Raji (cell line): ENCODE measurements around the gene ISCU.

ENCODE experiments used
- POLR2A ChIP-seq: IDR thresholded peaks from 2 replicates; pipeline ENCODE4 v1.6.1; 2011; ENCODE audit warnings: low read depth, low read length, control low read depth; ENCODE audit not compliant: insufficient read depth

ISCU gene

GRCh38 chr12:108575199-108575912, 13.0 kb downstream of the ISCU start:
- TF ChIP-seq POLR2A: no peak

DNA sequence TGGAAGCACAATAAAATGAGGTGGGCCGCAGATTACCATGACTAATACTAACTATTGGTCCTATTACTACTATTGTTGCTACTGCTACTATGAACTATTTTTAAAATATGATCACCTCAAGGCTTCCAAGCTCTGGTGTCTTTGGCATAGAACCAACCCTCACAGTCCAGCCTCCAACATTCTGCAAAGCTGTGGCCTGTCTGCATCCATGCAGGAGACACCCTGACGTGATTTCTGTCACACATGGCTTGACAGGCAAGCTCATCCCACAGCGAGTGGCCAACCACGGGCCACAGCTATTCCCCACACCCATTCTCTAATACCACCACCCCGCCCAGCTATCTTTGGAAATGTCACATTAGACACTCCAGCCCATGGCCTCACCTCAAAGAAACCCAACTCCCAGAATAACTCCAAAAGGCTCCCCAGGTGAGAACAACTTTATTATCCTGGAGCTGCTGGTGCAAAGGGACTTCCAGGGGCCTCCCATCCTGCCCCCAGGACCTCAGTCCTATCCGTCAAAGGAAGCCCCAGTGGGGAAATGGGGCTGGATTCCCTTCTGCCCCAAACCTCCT, 14.4 kb downstream of the ISCU start:
- TF ChIP-seq POLR2A: no peak

GRCh38 chr12:108577458-108577857, 15.1 kb downstream of the ISCU start:
- TF ChIP-seq POLR2A: no peak

GRCh38 chr12:108578264-108578663, 15.9 kb downstream of the ISCU start:
- no peak for TF ChIP-seq POLR2A

DNA sequence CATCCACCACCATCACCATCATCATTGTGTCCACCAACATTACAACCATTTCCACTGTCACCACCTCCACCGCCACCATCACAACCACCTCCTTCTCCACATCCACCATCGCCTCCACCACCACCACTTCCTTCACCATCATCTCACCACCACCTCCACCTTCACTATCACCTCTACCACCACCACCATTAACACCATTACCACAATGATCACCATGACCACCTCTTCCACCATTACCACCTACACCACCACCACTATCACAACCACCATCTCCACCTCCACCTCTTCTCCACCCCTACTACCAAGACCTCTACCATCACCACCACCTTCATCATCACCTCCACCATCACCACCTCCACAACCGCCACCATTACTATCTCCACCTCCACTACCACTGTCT, 16.4 kb downstream of the ISCU start:
- TF ChIP-seq POLR2A: no peak

GRCh38 chr12:108580531-108580930, 18.1 kb downstream of the ISCU start:
- no peak for TF ChIP-seq POLR2A

DNA sequence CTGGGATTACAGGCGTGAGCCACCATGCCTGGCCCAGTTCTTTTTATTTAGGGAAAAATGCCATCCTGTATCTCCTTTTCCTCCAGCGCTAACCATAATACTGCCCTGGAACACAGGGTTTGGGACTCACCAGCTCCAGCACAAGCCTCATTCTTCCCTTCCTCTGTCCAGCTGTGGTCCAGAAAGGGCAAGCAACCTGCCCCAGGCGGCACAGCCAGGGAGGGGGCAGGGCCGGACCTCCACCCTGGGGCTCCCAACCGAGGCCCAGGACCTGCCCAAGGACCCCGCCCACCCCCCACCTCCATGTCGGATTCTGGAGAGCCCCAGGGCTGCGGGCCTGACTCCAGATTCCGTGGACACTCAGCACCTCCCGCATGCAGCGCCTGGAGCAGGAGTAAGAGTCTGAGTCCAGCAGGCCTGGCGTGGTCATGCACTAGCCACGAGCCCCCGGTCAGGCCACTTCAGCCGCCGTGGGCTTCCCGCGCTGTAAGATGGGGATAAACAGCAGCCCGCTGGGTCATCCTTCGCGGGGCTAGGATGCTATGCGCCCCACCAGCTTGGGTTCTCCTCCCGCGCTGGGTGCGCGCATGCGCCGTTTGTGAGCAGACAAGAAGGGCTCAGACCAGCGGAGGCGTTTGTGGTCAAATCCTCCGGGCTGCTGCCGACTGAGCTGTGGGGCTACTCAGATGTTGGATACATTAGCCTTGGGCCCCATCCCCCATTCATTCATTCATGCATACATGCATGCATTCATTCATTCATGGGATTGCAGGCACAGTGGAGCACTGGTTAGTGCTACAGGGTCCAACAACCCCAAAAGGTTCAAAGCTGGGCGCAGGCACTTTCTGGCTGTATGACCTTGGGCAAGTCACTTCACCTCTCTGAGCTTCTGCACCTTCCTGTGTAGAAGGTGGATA, 19.2 kb downstream of the ISCU start:
- no peak for TF ChIP-seq POLR2A

DNA sequence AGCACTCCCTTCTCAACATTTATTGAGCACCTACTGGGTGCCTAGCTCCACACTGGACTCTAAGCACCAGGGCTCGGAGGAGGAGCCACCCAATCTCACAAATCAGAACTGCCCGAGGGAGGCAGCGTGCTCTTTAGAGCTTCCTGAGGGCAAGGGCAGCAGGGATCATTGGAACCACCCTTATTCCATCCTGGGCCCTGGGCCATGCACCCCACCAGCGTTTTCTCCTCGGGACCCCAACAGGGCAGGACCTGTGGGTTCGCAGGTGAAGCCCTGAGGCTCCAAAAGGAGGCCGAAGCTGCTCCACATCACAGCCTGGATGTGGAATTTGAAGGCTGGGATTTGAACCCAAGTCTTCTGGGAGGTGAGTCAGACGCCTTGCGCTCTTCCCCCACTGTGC, 20.1 kb downstream of the ISCU start:
- no peak for TF ChIP-seq POLR2A

DNA sequence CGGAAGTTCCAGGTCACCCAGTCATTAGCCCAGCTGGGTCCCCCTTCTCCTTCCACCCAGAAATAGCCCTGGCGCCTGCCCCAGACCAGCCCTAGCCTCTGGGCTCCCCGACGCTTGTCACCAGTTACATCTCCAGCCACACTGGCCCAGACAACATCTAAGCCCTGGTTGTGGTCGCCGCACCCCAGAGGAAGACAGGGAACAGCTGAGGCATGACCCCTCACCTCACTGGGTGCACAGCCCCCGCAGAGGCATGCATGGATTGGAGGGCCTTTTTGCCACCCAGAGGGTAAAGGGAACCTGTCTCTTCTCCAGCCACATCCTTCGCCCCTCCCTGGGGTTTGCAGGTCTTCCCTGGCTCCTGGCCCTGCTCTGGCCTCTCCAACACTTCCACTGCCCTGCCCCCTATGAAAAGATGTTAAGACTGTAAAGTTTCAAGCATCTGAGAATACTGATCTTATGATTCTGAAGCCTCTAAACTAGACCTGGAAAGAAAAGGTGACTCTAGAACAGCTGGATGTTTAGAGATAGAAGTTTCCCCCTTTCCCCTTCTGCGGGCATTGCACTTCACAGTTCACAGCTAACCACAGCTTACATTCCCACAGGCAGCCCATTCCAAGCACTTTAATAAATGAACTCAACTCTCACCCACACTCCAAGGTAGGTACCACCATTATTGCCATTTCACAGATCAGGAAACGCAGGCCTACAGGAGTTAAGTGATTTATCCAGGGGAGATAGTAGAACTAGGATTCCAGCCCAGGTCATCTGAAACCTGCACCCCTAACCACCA, 20.8 kb downstream of the ISCU start:
- TF ChIP-seq POLR2A: no peak

DNA sequence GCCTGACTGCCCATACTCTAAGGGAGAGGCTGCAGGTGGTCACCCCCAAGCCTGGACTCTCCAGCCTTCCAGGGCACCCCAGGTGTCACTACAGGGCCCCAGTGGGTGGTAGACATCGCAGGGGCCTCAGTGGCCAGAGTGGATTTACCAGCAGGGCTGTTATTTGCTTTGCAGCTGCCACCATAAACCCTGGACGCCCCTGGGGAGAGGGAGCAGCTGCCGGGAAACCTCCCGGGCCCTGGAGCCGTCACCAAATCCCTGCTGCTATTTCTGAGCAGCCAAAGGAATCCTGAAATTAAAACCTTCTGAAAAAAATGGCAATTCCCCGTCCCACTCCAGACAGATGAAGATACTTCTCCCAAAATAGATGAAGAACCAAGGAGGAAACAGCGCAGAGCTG, 21.6 kb downstream of the ISCU start:
- no peak for TF ChIP-seq POLR2A

DNA sequence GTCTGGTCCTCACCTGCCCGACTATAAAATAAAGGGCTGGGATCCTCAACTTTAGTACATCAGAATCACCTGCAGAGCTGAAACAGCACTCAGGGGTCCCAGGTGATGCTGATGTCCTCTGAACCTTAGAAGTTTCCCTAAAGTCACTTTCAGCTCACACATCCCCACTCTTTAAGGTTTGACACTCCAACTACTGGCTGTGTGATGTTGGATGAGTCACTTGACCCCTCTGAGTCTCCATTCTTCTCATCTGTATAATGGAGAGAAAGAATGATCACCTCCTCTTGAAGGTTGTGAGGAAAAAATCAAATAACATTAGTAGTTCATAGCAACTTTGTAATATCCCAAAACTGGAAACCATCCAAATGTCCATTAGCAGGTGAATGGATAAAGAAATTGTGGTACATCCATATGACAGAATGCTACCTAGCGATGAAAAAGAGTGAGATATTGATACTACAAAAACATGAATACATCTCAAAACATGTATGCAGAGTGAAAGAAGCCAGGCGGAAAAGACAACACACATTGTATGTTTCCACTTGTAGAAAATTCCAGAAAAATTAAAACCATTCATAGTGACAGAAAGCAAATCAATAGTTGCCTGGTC, 22.2 kb downstream of the ISCU start:
- TF ChIP-seq POLR2A: no peak

GRCh38 chr12:108585864-108586263, 23.5 kb downstream of the ISCU start:
- no peak for TF ChIP-seq POLR2A

- no peak for TF ChIP-seq POLR2A
Observed at GRCh38 chr12:108586306-108586705, 23.9 kb downstream of the ISCU start.

- no peak for TF ChIP-seq POLR2A
Observed at GRCh38 chr12:108587826-108588225, 25.4 kb downstream of the ISCU start.
